Psoas muscle (tissue), 7 donors: Measurements from ENCODE around the gene SPRY4. TPM values are rescaled to one million over a fixed set of nuclear protein-coding genes. Genes with fewer than 3 reads are reported as not detected.

Experiments used
- polyA plus RNA-seq, 3 donors: library from polyadenylated mRNA; stranded (reverse); fragments of 200-250 nt; gene quantifications; one replicate each; pipeline ENCODE4 v1.2.3, GENCODE V29; 2013
- total RNA-seq, 4 donors: library from RNA; stranded (reverse); fragmentation: NEBNext Ultra II Directional in 2 of 4; extraction: Animal tissue kit (Norgen Biotek cat#: 25700) in 2 of 4; gene quantifications; one replicate each; pipeline versions ENCODE4 v1.2.1 to v1.2.4, GENCODE V29; 2021 to 2023
- donor health status: healthy with polysubstance abuse.
- donor health status: DM: no; HTN: no; CAD: no; lungs with moderate emphysema.
- donor health status: Bipolar disorder and iron deficiency.
- donor health status: healthy.
- donor health status: DM: no; HTN: no; CAD: no.
- donor health status: DM: no; HTN: no; CAD: no.
- donor health status: DM: yes; HTN: yes; CAD: no.

The SPRY4 gene
- total and polyA plus RNA-seq, 7 donors: 1.0 to 8.0 (median 5.6) TPM

Other genes with a start within 250 kb of the SPRY4 start
- gene NDFIP1, start 216.2 kb downstream of the SPRY4 start, total RNA-seq: 10 to 100 TPM; 28.5 to 34.1 (median 31.8) TPM
- gene NDFIP1, start 216.2 kb downstream of the SPRY4 start, polyA plus RNA-seq: 10 to 100 TPM; 22.9 to 34.2 (median 23.7) TPM